GM12801 (cell line): ENCODE data around the gene HDGF.

Experiments
- CTCF ChIP-seq: IDR thresholded peaks from one replicate; pipeline ENCODE4 v1.5.1; 2011; ENCODE audit warnings: control low read depth; ENCODE audit not compliant: insufficient read length; ENCODE audit errors: extremely low read depth

HDGF gene

GRCh38 chr1:156728599-156729462, 22.6 kb downstream of the HDGF start, which contains the start of gene ISG20L2:
Gene ISG20L2, minus strand, starts transcription at chr1:156728766. Its CDS starts 1,114 bp downstream, at chr1:156727652.
- no peak for TF ChIP-seq CTCF

GRCh38 chr1:156727926-156728598, 23.4 kb downstream of the HDGF start, which contains the start of gene METTL25B:
Gene METTL25B, plus strand, starts transcription at chr1:156728469. Its CDS starts 636 bp downstream, at chr1:156729105.
- no peak for TF ChIP-seq CTCF

- no peak for TF ChIP-seq CTCF
Observed at GRCh38 chr1:156727492-156727891, 24.0 kb downstream of the HDGF start.

GRCh38 chr1:156726549-156727226, 24.8 kb downstream of the HDGF start:
- TF ChIP-seq CTCF, result no peak

GRCh38 chr1:156725683-156726280, 25.7 kb downstream of the HDGF start:
- TF ChIP-seq CTCF, result peak; percentile 90

- no peak for TF ChIP-seq CTCF
Observed at GRCh38 chr1:156721535-156721934, 29.9 kb downstream of the HDGF start.

GRCh38 chr1:156721131-156721530, 30.3 kb downstream of the HDGF start:
- no peak for TF ChIP-seq CTCF
